Activated CD4-positive, CD25-positive, alpha-beta regulatory T cell (primary cell): ENCODE measurements around the gene NEK1.
"Not testable (repeated sequence)": the region's sequence is repeated elsewhere in the genome, so short reads cannot be mapped to it uniquely, and the experiment has no call there.

Experiments
- DNase-seq, 4 experiments: peaks; one replicate each; lab custom pipeline; 2025; lab: John Stamatoyannopoulos, UW

NEK1 gene

DNA sequence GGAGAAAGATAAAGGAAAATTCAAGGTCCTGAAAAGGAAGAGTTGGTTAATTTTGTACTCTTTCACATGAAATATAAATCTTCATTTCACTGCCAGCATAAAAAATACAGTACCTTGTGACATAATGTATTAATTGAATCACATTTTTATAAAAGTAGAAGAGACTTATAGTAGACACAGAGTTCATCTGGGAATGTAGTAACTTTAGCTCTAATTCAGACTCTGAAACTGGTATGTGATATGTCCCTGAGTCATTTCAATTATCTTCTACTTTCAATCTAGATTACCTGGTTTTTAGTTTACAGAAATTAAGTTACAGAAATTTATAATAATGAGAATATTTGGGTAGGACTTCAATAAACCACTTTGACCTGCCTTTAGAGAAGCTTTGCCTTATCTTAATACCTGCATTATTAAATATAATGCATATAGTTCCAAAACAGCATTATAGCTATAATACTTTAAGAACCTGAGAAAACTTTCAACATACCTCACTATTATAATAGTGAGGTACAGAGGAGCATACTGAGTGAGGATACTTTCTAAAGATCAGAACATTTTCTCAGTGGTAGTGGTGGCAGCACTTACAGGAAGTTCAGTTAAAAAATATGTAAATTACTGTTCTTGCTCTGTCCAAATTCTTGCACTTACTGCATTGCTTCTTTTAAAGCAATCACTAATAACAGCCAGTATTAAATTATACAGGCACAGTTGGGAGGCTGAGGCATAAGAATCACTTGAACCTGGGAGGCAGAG lies 11.2 kb downstream of the NEK1 start:
- no peak for DNase-seq

DNA sequence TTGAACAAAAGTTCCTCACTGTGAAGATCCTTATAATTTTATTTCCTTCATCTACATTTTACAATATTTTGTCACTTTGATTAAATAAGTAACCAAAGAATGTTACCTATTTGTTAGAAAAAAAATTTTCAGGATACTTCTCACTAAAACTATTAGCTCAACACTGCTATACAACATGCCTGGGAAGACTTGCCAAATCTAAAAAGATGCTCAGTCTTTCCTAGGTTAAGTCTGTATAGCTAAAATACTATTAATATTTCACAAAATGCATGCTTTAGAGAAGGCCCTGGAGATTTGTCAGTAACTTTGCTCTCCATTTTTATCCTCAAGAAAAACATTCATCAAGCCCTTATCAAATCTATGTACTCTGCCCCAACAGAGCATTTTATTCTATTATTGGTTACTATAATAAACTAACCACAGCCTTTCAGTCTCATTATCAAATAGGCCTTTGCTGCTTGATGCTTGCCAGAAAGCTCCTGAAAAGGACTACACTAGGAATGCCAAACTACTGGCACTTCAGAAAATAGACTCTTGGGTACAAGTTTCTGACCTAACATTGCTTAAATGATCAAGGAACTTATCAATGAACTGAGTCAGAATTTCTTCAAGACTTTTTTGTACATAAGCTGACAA lies 17.7 kb downstream of the NEK1 start:
- DNase-seq = no peak

DNA sequence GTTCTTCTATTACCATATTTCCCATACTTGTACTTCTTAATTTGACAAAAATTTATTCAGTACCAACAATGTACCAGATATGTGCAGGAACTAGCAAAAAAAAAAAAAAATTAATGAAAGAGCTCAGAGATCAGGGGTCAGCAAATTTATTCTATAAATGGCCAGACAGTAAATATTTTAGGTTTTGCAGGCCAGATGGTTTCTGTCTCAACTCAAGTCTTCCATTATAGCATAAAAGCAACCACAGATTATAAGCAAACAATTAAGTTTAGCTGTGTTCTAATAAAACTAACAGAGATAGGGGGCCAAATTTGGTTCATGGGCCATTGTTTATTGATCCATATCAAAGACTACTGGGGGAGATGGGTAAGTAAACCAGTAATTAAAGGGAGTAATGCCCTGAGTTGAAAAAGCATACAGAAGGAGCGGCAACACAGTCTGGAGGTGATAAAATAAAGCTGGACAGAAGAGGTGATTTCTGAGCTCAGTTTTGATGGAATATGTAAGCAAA lies 19.3 kb downstream of the NEK1 start:
- no peak for DNase-seq

DNA sequence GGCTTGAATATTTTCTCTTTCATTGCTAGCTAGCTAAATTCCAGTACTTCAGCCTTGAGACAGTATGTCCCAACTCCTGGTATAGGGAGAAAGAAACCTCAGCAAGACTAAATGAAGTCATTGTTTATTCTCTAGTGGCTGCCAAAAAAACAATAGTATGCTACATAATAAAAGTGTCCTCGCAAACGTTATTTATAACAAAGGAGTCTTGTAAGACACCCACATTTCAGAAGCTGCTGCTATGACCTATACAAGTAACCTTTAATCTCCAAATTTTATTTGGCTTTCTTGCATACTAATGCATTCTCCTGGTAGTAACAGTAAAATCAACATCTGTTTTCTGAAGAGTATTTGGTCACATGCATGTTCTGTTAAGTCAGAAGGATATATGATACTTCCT lies 28.8 kb downstream of the NEK1 start:
- DNase-seq = no peak

DNA sequence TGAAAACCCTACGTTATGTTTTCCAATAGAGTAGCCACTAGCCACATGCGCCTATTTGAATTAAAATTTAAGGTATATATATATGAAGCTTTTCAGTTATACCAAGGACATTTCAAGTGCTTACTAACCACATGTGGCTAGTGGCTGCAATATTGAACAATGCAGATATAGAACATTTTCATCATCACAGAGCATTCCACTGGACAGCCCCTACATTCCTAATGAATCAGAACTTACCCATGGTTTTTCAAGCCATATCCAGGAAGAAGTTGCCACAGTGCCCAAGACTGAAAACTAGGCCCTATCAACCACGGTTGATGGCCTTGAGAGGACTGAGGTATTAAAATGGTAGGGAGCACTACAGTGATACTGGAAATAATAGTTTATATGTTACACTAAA lies 29.7 kb downstream of the NEK1 start:
- DNase-seq = no peak

DNA sequence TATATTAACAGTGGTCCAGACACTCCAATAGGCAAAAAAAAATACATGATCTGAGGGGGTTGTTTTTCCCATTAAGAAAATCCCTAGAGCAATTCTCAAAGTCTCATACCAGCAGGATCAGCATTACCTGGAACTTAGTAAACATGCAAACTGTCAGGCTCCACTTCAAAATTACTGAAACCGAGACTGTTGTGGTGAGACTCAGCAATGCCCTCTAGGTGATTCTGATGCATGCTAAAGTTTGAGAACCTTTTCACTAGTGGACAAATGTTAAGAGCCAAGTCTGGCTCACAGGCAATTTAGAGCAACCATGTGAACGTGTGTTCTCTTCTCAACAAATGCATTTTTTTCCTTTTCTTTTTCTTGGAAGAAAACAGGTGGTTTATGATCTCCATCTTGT lies 30.2 kb downstream of the NEK1 start:
- no peak for DNase-seq

DNA sequence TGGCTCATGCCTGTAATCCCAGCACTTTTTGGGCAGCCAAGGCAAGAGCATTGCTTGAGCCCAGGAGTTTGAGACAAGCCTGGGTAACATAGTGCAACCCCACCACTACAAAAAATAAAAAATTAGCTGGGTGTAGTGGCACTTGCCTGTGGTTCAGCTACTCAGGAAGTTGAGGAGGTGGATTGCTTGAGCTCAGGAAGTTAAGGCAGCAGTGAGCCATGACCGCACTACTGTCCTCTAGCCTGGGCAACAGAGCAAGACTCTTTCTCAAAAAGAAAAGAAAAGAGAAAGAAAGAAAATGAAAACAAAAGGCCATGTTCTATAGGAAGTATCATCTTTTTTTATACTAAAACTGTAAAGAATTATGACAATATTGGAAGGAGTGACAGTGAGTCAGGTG lies 38.5 kb downstream of the NEK1 start:
- DNase-seq = no peak

DNA sequence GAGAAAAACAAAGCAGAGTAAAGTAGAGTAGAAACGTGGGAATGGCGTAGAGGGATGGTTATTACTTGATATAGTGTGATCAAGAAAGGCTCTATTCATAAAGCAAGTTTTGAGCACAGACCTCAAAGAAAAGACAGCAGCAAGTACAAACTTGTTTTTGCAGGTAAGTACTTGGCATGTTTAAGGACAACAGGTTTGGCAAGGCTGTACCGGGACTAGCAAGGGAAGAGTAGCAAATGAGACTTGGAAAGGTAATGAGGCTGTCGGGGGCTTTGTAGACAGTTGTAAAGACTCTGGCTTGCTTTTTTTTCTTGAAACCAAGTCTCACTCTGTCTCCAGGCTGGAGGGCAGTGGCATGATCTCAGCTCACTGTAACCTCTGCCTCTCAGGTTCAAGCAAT lies 40.9 kb downstream of the NEK1 start:
- DNase-seq = no peak

DNA sequence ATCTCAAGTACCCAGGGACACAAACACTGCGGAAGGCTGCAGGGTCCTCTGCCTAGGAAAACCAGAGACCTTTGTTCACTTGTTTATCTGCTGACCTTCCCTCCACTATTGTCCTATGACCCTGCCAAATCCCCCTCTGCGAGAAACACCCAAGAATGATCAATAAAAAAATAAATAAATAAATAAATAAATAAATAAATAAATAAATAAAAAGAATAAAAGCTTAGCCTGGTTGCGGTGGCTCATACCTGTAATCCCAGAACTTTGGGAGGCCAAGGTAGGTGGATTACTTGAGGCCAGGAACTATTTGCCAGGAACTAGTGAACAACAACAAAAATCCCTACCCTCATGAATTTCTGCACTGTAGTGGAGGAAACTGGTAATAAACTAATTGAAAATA lies 41.4 kb downstream of the NEK1 start:
- DNase-seq = not testable (repeated sequence)

DNA sequence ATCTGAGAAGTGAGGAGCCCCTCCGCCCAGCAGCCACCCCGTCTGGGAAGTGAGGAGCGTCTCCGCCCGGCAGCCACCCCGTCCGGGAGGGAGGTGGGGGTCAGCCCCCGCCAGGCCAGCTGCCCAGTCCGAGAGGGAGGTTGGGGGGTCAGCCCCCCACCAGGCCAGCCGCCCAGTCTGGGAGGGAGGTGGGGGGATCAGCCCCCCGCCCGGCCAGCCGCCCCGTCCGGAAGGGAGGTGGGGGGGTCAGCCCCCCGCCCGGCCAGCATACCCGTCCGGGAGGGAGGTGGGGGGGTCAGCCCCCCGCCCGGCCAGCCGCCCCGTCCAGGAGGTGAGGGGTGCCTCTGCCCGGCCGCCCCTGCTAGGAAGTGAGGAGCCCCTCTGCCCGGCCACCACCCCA lies 42.1 kb downstream of the NEK1 start:
- DNase-seq = not testable (repeated sequence)

DNA sequence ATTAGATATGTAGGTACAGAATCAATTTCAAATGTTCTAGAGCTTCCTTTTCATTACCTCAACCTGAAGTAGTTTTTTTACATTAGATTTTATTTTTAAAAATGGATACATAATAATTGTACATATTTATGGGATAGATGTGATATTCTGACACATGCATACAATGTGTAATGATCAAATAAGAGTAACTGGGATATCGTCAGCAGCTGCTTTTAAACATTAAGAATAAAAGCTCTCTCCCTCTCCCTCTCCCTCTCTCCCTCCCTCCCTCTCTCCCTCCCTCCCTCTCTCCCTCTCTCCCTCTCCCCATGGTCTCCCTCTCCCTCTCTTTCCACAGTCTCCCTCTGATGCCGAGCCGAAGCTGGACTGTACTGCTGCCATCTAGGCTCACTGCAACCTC lies 43.2 kb downstream of the NEK1 start:
- DNase-seq = not testable (repeated sequence)

DNA sequence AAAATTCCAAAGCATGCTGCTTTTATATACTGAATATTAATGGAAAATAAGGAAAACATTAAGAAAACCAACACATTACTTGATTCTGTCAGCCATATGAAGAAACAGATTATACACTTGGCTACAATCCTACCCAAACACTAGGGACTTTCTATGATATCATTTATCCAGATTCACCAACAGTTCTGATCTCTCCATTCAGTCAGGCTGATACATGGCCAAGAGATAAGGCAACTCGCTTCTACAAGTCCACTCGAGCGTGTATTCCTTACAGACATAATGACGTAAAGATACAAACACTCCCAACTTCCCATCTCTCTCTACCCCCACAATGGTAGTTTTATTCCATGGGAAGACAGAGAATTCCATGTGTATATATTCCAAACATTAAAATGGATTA lies 44.5 kb downstream of the NEK1 start:
- no peak for DNase-seq

DNA sequence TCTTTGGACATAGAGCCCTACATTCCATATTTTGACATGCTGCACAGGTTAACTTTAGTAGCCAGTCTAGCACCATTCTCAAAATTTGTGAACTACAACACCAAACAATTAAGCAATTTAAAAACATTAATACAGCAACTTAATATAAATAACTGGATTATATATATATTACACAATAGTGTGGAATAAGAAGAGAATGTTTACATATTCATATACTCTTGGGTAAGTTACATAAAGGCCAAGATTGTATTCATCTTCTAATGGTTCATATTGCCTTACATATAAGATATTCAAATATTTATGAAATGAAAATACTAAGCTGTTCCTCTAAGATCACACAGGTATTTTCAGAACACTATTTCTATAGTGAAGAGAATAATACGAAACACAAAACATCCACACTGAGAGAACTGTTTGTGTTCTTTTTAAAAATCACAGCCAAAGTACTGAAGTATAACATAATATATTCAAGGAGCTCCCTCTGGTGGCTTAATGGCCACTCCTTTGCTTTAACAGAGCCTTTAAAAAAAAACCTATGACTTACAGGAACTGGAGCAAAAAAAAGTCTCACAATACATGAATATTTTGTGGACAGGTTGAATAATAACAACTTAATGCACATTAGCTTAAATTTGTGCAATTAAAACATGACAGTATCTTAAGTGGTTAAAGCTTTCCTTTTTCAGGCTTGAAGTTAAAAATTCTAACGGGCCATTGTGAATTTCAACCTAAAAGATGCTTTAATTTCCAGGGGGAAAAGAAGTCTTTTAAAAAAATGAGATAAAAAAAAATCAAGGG lies 46.2 kb downstream of the NEK1 start:
- peak in 1 of 4 experiments; percentile 4 for DNase-seq

DNA sequence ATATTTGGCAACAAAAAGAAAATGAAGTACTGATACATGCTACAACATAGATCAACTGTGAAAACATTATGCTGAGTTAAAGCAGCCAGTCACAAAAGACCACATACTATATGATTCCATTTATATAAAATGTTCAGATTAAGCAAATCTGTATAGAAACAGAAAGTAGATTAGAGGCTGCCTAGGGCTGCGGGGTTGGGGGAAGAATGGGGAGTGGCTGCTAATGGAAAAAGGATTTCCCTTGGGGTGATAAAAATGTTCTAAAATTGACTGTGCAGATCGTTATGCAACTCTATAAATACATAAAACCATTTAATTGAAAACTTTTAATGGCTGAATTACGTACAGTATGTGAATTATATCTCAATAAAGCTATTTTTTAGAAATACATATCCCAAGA lies 46.8 kb downstream of the NEK1 start:
- DNase-seq = no peak

DNA sequence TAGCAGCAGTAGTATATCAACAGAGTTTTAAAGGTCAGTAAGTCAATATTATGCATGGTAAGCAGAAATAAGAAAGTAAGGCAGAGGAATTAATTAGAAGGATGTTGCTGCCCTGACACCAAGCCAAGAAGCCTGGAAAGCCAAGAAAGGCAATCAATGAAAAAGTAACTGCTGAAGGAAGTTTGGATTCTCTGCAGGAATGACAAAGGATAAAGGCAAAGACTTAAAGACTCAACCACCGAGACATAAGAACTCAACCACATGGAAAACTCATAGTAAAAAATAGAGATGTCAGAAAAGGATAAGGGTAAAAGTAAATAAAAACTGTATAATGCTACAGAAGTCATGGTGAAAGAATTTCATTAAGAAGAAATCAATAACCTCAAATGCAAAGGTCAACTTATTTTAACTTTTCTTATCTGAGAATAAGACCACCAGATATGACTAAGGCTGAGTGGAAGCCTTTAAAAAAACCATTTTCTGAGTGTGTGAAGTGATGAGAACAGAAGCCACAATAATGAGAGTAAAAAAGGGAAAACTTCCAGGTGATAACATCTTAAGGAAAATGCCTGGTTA lies 55.2 kb downstream of the NEK1 start:
- DNase-seq = no peak

DNA sequence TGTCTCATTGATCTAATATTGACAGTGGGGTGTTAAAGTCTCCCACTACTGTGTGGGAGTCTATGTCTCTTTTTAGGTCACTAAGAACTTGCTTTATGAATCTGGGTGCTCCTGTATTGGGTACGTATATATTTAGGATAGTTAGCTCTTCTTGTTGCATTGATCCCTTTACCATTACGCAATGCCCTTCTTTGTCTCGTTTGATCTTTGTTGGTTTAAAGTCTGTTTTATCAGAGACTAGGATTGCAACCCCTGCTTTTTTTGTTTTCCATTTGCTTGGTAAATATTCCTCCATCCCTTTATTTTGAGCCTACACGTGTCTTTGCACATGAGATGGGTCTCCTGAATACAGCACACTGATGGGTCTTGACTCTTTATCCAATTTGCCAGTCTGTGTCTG lies 65.8 kb downstream of the NEK1 start:
- not testable (repeated sequence) for DNase-seq

DNA sequence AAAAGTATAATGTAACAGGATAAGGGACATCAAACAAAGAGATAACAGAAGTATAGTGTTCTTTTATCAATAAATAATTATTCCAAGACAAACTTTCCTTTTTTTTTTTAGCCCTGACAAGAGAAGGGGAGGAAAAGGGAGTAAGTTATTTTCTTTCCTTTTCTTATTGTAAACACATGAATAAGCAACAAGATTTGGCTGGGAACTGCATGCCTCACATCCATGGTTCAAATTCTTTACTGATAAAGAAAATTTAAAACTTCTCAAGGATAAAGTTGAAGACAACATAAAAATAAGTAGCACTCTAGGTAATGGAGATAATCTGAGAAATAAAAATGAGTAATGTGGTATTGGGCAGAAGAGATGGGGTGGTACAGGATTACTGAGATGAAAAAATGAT lies 71.6 kb downstream of the NEK1 start:
- no peak for DNase-seq

DNA sequence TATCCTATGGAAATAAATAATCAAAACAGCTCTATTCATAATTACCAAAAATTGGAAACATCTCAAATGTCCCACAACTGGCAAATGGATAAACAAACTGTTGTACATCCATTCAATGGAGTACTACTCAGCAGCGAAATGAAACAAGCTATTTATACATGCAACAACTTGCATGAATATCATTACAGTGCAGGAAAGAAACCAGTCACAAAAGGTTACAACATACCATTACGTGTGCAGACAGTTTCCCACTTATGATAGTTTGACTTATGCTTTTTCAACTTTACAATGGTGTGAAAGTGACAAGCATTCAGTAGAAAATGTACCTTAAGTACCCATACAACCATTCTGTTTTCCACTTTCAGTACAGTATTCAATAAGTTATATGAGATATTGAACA lies 82.3 kb downstream of the NEK1 start:
- no peak for DNase-seq

DNA sequence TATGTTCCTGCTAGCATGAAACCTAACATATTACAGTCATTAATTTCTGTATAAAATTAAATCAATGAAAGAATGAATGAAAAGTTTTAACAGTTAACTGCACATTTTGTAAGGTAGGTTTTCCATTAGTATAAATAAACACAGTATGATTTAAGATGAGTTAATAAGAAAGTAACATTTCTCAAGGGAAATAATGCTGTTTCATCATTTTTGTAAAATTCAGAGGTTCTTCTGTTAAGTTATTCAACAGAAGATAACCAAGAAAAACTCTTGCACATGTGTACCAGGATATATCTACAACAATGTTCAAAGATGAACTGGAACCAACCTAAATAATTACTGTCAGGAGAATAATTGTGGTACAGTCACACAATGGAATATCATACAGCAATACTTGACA lies 88.6 kb downstream of the NEK1 start:
- no peak for DNase-seq

DNA sequence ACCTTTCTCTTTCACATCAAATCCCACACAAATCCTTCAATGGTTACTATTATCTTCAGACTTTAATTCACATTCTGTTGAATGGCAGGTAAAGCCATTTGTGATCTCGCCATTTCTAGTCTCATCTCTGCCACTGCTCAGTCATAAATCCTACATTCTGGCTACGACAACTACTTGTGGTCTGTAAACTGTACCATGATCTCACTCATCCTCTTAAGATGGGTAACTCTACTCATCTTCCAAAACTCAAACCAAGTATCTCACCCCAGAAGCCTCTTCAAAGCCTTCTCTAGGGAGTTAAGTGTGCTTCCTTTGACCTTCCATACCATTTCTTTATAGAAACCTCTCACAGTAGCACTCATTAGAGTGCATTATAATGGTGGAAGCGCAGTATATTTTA lies 101.8 kb downstream of the NEK1 start:
- DNase-seq = no peak

DNA sequence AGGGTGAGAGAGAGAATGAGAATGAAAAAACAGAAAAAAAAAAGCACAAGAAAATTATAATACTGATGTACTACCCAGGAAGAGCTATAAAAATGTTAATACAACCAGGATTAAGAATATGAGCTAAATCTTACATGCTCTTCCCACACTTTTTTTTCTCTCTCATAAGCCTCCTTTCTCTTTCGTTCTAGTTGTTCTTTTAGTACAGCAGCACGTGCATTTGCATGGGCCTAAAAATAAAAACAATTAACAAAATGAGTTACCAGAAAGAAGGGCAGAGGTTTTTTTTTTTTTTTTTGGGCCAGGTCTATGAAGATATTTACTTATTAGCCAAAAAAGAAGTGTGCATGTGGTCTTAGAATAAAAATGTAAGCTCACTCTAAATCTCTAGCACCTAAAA lies 105.5 kb downstream of the NEK1 start:
- no peak for DNase-seq

DNA sequence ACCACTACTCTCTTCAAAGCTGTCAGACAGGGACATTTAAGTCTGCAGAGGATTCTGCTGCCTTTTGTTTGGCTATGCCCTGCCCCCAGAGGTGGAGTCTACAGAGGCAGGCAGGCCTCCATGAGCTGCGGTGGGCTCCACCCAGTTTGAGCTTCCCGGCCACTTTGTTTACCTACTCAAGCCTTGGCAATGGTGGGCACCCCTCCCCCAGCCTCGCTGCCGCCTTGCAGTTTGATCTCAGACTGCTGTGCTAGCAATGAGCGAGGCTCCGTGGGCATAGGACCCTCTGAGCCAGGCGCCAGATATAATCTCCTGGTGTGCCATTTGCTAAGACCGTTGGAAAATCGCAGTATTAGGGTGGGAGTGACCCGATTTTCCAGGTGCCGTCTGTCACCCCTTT lies 112.5 kb downstream of the NEK1 start:
- not testable (repeated sequence) for DNase-seq

DNA sequence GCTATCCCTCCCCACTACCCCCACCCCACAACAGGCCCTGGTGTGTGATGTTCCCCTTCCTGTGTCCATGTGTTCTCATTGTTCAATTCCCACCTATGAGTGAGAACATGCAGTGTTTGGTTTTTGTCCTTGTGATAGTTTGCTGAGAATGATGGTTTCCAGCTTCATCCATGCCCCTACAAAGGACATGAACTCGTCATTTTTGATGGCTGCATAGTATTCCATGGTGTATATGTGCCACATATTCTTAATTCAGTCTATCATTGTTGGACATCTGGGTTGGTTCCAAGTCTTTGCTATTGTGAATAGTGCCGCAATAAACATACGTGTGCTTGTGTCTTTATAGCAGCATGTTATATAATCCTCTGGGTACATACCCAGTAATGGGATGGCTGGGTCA lies 118.1 kb downstream of the NEK1 start:
- not testable (repeated sequence) for DNase-seq
